Measurements from ENCODE around the gene DCDC2C. TPM values are rescaled to one million over a fixed set of nuclear protein-coding genes. Genes with fewer than 3 reads are reported as not detected.

The DCDC2C gene
- total RNA-seq, 1 experiment from 2014 or later = not detected

- in situ Hi-C loops (cut with HindIII; ENCODE audit: low pct_unique_long_range_greater_than_20kb, low sequenced_read_pairs) (no loop called here), intact Hi-C loops (cut with micrococcal nuclease; ENCODE audit: unreplicated experiment) (no loop called here)
- ATAC-seq (no peak), DNase-seq (ENCODE audit: low read depth, low spot score) (no peak)
- BruUV-seq (replicated peaks) = no TSS peak
- Histone ChIP-seq H3K36me3 (ENCODE audit: control insufficient read depth, insufficient read depth, low read length) (no peaks in the 10 kb centered on the region), H3K4me3 (ENCODE audit: low read depth in 2 of 2, low read length in 2 of 2) (no peak overlapping the region), H3K27me3 (ENCODE audit: control insufficient read depth, insufficient read depth, low read length) (peaks cover 4% of the 10 kb centered on the region; the same call in 1 of the 2 replicates), H3K4me1 (ENCODE audit: control insufficient read depth, insufficient read depth, low read length) (no peaks in the 10 kb centered on the region), H3K27ac (ENCODE audit: low read length) (no peak overlapping the region), H3K9me3 (ENCODE audit: control insufficient read depth, insufficient read depth, low read depth, low read length) (no peaks in the 10 kb centered on the region)
- TF ChIP-seq CTCF (IDR thresholded peaks at IDR 0.05) (no peak), POLR2AphosphoS5 (IDR thresholded peaks at IDR 0.05; ENCODE audit: low read depth, low read length) (no peak), TCF7L2 (IDR thresholded peaks at IDR 0.05; ENCODE audit: low read depth, low read length) (no peak), REST (IDR thresholded peaks at IDR 0.05; ENCODE audit: insufficient read depth in 1 of 2, low read depth in 2 of 2, low read length in 1 of 2) (no peak), SIN3A (IDR thresholded peaks at IDR 0.05; ENCODE audit: borderline replicate concordance, insufficient read depth, low read depth, low read length) (no peak)
- CTCF ChIA-PET = no interaction called here
- POLR2A ChIA-PET = no interaction called here
Measured at GRCh38 chr2:3762771-3763447, 59.5 kb downstream of the DCDC2C start.

GRCh38 chr2:3766824-3767223 is 63.4 kb downstream of the DCDC2C start:
- BruUV-seq (replicated peaks) = no TSS peak
- H3K27me3 ChIP-seq (ENCODE audit: control insufficient read depth, insufficient read depth, low read length) = peaks cover 11% of the 10 kb centered on the region; the same call in 1 of the 2 replicates
- no peaks in the 10 kb centered on the region for H3K9me3 ChIP-seq (ENCODE audit: control insufficient read depth, insufficient read depth, low read depth, low read length)
- no peaks in the 10 kb centered on the region for H3K4me1 ChIP-seq (ENCODE audit: control insufficient read depth, insufficient read depth, low read length)
- H3K4me3 ChIP-seq (ENCODE audit: low read depth in 2 of 2, low read length in 2 of 2) = no peak overlapping the region
- H3K36me3 ChIP-seq (ENCODE audit: control insufficient read depth, insufficient read depth, low read length) = no peaks in the 10 kb centered on the region
- TF ChIP-seq POLR2AphosphoS5 (IDR thresholded peaks at IDR 0.05; ENCODE audit: low read depth, low read length) (no peak), REST (IDR thresholded peaks at IDR 0.05; ENCODE audit: insufficient read depth in 1 of 2, low read depth in 2 of 2, low read length in 1 of 2) (no peak), TCF7L2 (IDR thresholded peaks at IDR 0.05; ENCODE audit: low read depth, low read length) (no peak), SIN3A (IDR thresholded peaks at IDR 0.05; ENCODE audit: borderline replicate concordance, insufficient read depth, low read depth, low read length) (no peak), CTCF (IDR thresholded peaks at IDR 0.05) (no peak)
- ATAC-seq (no peak), DNase-seq (ENCODE audit: low read depth, low spot score) (no peak)
- in situ Hi-C loops (cut with HindIII; ENCODE audit: low pct_unique_long_range_greater_than_20kb, low sequenced_read_pairs) (no loop called here), intact Hi-C loops (cut with micrococcal nuclease; ENCODE audit: unreplicated experiment) (no loop called here)
- ChIA-PET CTCF (no interaction called here), POLR2A (no interaction called here)
- H3K27ac ChIP-seq (ENCODE audit: low read length) = no peak overlapping the region

Measured in Panc1 (cell line).